Measurements from ENCODE around the gene CFC1B. TPM values are rescaled to one million over a fixed set of nuclear protein-coding genes. Genes with fewer than 3 reads are reported as not detected.
"Not testable (repeated sequence)": the region's sequence is repeated elsewhere in the genome, so short reads cannot be mapped to it uniquely, and the experiment has no call there.

CFC1B gene
- total RNA-seq: not detected

DNA sequence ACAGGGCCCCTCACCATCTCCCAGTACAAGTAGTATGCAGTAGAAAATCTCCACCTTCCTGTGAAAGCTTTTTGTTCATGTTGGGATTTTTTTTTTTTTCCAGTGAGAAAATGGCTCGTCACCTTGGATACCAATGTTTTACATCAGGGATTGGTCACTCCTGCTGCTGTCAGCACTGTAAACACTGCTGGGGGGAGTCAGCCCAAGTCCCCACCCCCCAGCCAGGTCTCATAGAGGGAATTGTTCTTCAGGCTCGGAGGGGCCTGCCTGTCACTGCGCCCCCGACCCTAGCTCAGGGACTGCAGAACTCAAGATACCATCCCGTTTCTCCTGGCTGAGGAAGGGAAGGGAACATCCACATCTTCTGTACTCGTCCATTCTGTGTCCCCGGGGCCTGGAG is at the start of gene CFC1B:
Gene CFC1B, plus strand, starts transcription at position 231 of the 400 bp plus-strand sequence. CDS start 263 bp downstream, outside the sequence.
- H3K27ac ChIP-seq (replicated peaks in 1 of 4); intact Hi-C loops (cut with DNase I): not testable (repeated sequence)

GRCh38 chr2:130491073-130491472 is 29.9 kb upstream of the CFC1B start:
- intact Hi-C loops (cut with DNase I); H3K9me3 ChIP-seq; H3K36me3 ChIP-seq; H3K27me3 ChIP-seq; H3K27ac ChIP-seq (replicated peaks in 1 of 4); H3K4me1 ChIP-seq; DNase-seq (ENCODE audit: extremely low spot score); H3K4me3 ChIP-seq: not testable (repeated sequence)
- WGBS: no CpG with 5 or more reads among the region's 4 CpGs

More for the DNA sequence above, at the start of gene CFC1B:
- not testable (repeated sequence) for H3K4me3 ChIP-seq; DNase-seq (ENCODE audit: extremely low spot score); H3K27me3 ChIP-seq; H3K9me3 ChIP-seq; H3K4me1 ChIP-seq; H3K36me3 ChIP-seq
- no CpG with 5 or more reads among the region's 7 CpGs for WGBS

GRCh38 chr2:130509228-130509627 is 11.8 kb upstream of the CFC1B start, which contains the start of gene POTEI:
POTEI (minus strand) TSS chr2:130509328; CDS start chr2:130509235, 93 bp downstream.
- H3K4me1 ChIP-seq; intact Hi-C loops (cut with DNase I); H3K27me3 ChIP-seq; H3K9me3 ChIP-seq; H3K27ac ChIP-seq (replicated peaks in 1 of 4); H3K4me3 ChIP-seq; H3K36me3 ChIP-seq; DNase-seq (ENCODE audit: extremely low spot score): not testable (repeated sequence)
- no CpG with 5 or more reads among the region's 13 CpGs for WGBS

DNA sequence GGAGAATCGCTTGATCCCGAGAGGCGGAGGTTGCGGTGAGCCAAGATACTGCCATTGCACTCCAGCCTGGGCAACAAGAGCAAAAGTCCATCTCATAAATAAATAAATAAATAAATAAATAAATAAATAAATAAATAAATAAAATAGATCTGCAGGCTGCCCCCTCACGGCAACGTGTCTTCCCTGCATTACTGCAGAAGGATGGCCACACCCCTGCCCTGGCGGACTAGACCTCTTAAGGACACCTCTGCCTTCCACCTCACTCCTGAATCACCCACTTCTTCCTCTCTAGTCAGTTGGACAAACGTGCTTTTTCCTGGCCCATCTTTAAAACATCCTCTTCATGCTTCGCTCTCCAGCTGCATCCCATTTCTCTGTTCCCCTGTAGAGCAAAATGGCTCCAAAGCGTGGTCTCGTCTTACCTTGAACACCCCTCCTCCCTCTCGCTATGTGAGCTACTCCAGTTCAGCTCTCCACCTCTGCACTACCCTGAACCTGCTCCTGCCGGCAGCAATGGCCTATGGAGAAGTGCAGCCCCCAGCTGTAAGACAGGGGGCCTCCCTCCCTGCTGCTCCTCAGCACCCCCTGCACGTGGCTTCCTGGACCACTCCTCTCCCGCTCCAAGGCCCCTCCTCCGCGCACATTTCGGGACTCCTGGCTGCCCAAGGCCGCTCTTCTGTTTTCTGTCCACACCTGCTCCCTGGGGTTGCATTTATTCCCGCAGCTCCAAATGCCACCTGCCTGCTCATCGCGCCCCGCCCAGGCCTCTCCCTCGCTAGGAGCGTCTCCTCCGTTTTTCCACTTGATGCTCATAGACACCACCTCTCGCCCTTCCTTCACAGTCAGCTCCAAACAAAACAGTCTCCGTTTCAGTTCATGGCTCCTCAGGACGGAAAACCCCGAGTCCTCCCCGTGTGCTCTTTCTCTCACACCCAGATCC is 9.9 kb upstream of the CFC1B start:
- intact Hi-C loops (cut with DNase I); H3K4me1 ChIP-seq; DNase-seq (ENCODE audit: extremely low spot score); H3K36me3 ChIP-seq; H3K27me3 ChIP-seq; H3K9me3 ChIP-seq; H3K27ac ChIP-seq (replicated peaks in 1 of 4); H3K4me3 ChIP-seq: not testable (repeated sequence)
- no CpG with 5 or more reads among the region's 31 CpGs for WGBS

GRCh38 chr2:130511747-130512451 is 9.1 kb upstream of the CFC1B start:
- intact Hi-C loops (cut with DNase I); DNase-seq (ENCODE audit: extremely low spot score); H3K4me1 ChIP-seq; H3K9me3 ChIP-seq; H3K36me3 ChIP-seq; H3K27ac ChIP-seq (replicated peaks in 1 of 4); H3K4me3 ChIP-seq; H3K27me3 ChIP-seq: not testable (repeated sequence)
- WGBS: no CpG with 5 or more reads among the region's 17 CpGs

DNA sequence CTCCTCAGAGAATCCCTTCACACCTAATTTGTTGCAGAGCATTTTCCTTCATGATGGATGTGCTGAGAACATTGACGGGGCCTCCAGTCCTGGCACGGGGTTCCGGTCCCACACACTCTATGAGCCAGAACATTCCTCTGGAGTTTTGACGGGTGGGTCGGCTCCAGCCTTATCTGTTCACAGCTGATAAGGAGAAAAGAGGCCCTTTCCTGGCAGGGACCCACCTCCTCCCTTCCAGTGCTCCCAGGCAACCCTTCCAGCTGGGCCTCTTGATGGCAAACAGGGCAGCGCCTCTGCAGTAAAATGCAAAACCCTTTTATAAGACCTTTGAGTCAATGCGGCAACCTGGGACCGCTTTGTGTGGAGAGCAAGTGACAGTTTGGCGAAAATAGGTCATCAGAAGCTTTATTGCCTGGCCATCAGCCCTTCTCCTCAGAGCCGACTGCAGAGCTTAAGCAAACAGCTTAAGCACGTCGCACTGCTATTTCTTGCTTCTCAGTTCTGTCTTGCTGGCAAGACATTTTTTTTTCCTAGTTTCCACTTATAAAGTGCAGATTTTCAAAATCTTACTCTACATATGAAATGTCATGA is 2.4 kb upstream of the CFC1B start:
- H3K27ac ChIP-seq (replicated peaks in 1 of 4); H3K4me3 ChIP-seq; H3K27me3 ChIP-seq; H3K36me3 ChIP-seq; intact Hi-C loops (cut with DNase I); H3K9me3 ChIP-seq; H3K4me1 ChIP-seq; DNase-seq (ENCODE audit: extremely low spot score): not testable (repeated sequence)
- WGBS: no CpG with 5 or more reads among the region's 12 CpGs

DNA sequence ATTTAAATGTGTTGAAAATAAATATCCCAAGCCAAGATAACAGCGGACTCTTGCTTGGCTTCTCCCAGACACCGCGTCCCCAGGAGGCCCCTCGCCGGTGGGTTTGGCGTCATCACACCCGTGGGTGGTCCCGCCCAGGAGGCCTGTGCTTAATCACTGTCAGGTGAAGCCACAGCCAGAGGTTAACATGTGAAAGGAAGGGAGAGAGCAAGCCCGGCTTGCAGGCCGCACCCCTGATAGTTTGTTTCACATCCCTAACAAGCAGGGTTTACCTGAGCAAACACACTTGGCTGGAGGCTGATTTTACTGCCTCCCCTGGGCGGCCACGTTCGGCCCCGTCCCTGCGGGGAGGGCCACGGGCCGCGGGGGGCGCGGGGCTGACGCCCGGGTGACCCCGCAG is 1.4 kb downstream of the CFC1B start:
- H3K27ac ChIP-seq (replicated peaks in 1 of 4); H3K9me3 ChIP-seq; DNase-seq (ENCODE audit: extremely low spot score); H3K36me3 ChIP-seq; intact Hi-C loops (cut with DNase I); H3K4me3 ChIP-seq; H3K4me1 ChIP-seq; H3K27me3 ChIP-seq: not testable (repeated sequence)
- no CpG with 5 or more reads among the region's 23 CpGs for WGBS

DNA sequence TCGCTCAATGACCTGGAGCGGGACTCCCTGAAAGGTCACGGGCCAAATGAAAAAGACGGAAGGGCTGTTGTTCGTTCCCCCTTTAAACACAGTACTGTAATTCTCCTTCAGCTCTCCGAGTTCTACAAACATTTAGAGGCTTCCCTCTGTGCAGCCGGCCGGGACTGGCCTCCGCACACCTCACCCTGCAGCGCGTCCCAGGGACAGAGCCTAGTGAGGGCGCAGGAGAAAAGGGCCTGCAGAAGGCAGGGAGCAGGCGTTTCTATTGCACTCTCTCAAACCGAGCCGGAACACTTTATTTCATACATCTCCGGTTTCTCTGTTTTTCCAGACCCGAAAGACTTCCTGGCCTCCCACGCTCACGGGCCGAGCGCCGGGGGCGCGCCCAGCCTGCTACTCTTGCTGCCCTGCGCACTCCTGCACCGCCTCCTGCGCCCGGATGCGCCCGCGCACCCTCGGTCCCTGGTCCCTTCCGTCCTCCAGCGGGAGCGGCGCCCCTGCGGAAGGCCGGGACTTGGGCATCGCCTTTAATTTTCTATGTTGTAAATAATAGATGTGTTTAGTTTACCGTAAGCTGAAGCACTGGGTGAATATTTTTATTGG is 6.4 kb downstream of the CFC1B start:
- DNase-seq (ENCODE audit: extremely low spot score); H3K27me3 ChIP-seq; H3K36me3 ChIP-seq; H3K4me3 ChIP-seq; H3K4me1 ChIP-seq; intact Hi-C loops (cut with DNase I); H3K9me3 ChIP-seq; H3K27ac ChIP-seq (replicated peaks in 1 of 4): not testable (repeated sequence)
- no CpG with 5 or more reads among the region's 40 CpGs for WGBS

DNA sequence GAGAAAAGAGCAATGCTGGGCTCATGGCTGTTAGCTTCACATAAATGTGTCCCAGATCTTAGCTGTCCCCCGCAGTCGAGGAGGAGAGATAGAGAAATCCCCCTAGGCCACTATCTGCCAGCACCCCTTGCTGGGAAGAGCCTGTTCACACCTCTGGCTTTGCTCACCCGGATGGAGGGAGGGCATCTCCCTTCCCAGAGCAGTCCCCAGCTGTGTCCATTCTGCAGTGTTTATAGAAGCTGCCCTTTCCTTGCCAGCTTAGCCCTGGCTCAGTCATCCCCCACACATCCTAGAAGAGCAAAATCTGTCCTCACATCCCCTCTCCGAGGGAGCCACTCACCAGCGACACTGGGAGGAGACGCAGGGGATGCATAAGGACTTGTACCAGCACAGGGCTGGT is 8.5 kb downstream of the CFC1B start:
- H3K27me3 ChIP-seq; H3K9me3 ChIP-seq; H3K27ac ChIP-seq (replicated peaks in 1 of 4); H3K36me3 ChIP-seq; DNase-seq (ENCODE audit: extremely low spot score); H3K4me3 ChIP-seq; intact Hi-C loops (cut with DNase I); H3K4me1 ChIP-seq: not testable (repeated sequence)
- no CpG with 5 or more reads among the region's 6 CpGs for WGBS

DNA sequence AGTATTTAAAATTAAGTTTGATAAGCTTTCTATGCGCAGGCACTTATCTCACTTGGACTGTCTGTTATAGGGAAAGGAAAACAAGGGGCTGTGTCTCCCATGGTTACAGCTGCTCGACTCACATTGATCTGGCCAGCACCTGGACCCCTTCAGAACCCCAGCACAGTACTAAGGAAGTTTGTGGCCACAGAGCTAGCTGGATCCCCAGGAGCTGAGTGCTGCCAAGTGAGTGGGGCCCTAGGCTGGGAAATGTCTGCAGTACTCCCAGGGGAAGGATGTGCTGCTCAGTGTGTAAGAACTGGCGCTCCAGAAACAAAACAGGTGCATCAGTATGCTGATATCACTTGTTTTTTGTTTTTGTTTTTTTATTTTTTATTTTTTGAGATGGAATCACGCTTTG is 9.2 kb downstream of the CFC1B start:
- H3K4me1 ChIP-seq; DNase-seq (ENCODE audit: extremely low spot score); H3K36me3 ChIP-seq; intact Hi-C loops (cut with DNase I); H3K27me3 ChIP-seq; H3K27ac ChIP-seq (replicated peaks in 1 of 4); H3K4me3 ChIP-seq; H3K9me3 ChIP-seq: not testable (repeated sequence)
- WGBS: no CpG with 5 or more reads among the region's 4 CpGs

DNA sequence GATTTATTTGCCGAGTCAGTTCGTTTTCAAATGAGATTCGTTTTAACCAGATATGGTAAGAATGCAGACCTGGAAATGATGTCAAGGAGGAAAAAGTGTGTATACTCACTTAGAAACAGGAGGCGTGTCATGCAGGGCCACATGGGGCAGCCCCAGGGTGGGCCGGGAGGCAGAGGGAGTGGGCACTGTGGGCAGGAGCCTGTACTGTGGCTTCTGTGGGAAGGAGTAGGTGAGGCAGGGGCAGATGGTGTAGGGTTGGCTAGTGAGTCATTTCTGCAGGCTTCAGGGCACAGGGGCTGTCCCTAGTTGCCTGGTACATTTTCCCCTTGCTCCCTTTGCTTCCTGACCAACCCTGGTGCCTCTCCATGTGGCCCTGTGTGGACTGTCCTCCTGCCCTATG is 10.2 kb downstream of the CFC1B start:
- H3K27ac ChIP-seq (replicated peaks in 1 of 4); H3K9me3 ChIP-seq; DNase-seq (ENCODE audit: extremely low spot score); intact Hi-C loops (cut with DNase I); H3K36me3 ChIP-seq; H3K4me1 ChIP-seq; H3K27me3 ChIP-seq; H3K4me3 ChIP-seq: not testable (repeated sequence)
- no CpG with 5 or more reads among the region's 5 CpGs for WGBS

GRCh38 chr2:130531672-130532071 is 10.7 kb downstream of the CFC1B start:
- WGBS: no CpG with 5 or more reads among the region's 9 CpGs
- H3K4me1 ChIP-seq; H3K27me3 ChIP-seq; H3K27ac ChIP-seq (replicated peaks in 1 of 4); H3K4me3 ChIP-seq; intact Hi-C loops (cut with DNase I); H3K9me3 ChIP-seq; DNase-seq (ENCODE audit: extremely low spot score); H3K36me3 ChIP-seq: not testable (repeated sequence)
